Activated naive CD4-positive, alpha-beta T cell treated with anti-CD3 and anti-CD28 coated beads for 36 hours (primary cell): ENCODE data around the gene ANKRD36. TPM values are rescaled to one million over a fixed set of nuclear protein-coding genes. Genes with fewer than 3 reads are reported as not detected.
"Not testable (repeated sequence)": the region's sequence is repeated elsewhere in the genome, so short reads cannot be mapped to it uniquely, and the experiment has no call there.

Experiments
- CTCF ChIA-PET: fragments of 350-600 bp; sonication (Branson Sonifier 250); formaldehyde crosslinking; loops from one replicate; lab custom pipeline; 2021; ENCODE audit warnings: antibody characterized with exemption; lab: Charles Lee
- DNase-seq: peaks from one replicate; pipeline ENCODE4 v3.0.0-alpha.2; 2020
- H3K27ac Mint-ChIP-seq: one replicate; pipeline ENCODE4 v1.8.0; 2021; ENCODE audit warnings: mild to moderate bottlenecking, mixed read lengths
- H3K27me3 Mint-ChIP-seq: one replicate; pipeline ENCODE4 v1.8.0; 2021; ENCODE audit warnings: low read depth, mixed read lengths
- H3K36me3 Mint-ChIP-seq: one replicate; pipeline ENCODE4 v1.8.0; 2021; ENCODE audit warnings: low read depth, mixed read lengths
- H3K4me1 Mint-ChIP-seq: one replicate; pipeline ENCODE4 v1.8.0; 2021; ENCODE audit warnings: low read depth, mixed read lengths
- H3K4me3 Mint-ChIP-seq: one replicate; pipeline ENCODE4 v1.8.0; 2021; ENCODE audit warnings: mild to moderate bottlenecking, moderate library complexity, mixed read lengths
- H3K9me3 Mint-ChIP-seq: one replicate; pipeline ENCODE4 v1.8.0; 2021; ENCODE audit warnings: mixed read lengths
- intact Hi-C: fragments of 100-400 bp; cut with micrococcal nuclease; formaldehyde crosslinking; loops from one replicate; pipeline ENCODE4 v1.15.1; 2023
- total RNA-seq, 2 experiments: library from RNA; stranded (reverse); gene quantifications; one replicate each; pipeline ENCODE4 v1.2.3, GENCODE V29; 2021

The ANKRD36 gene
- total RNA-seq, 2 experiments from 2014 or later, result 21.0 to 23.0 TPM

- DNase-seq, H3K27me3 Mint-ChIP-seq, H3K27ac Mint-ChIP-seq, H3K4me1 Mint-ChIP-seq, intact Hi-C loops, H3K4me3 Mint-ChIP-seq, CTCF ChIA-PET: not testable (repeated sequence)
- Mint-ChIP-seq H3K36me3 (peaks cover 43% of the 10 kb centered on the region), H3K9me3 (peaks cover 16% of the 10 kb centered on the region)
Observed at GRCh38 chr2:97166548-97166947, 53.6 kb downstream of the ANKRD36 start.

- H3K4me3 Mint-ChIP-seq, intact Hi-C loops, H3K27ac Mint-ChIP-seq, DNase-seq, CTCF ChIA-PET, H3K27me3 Mint-ChIP-seq, H3K4me1 Mint-ChIP-seq: not testable (repeated sequence)
- Mint-ChIP-seq H3K9me3 (peaks cover 16% of the 10 kb centered on the region), H3K36me3 (peaks cover 43% of the 10 kb centered on the region)
Observed at GRCh38 chr2:97167938-97168337, 55.0 kb downstream of the ANKRD36 start.

- peaks cover 16% of the 10 kb centered on the region for H3K9me3 Mint-ChIP-seq
- DNase-seq, CTCF ChIA-PET, intact Hi-C loops, H3K4me3 Mint-ChIP-seq, H3K27ac Mint-ChIP-seq, H3K27me3 Mint-ChIP-seq, H3K4me1 Mint-ChIP-seq: not testable (repeated sequence)
- H3K36me3 Mint-ChIP-seq, result peaks cover 43% of the 10 kb centered on the region
Observed at GRCh38 chr2:97168583-97168982, 55.6 kb downstream of the ANKRD36 start.

- H3K27ac Mint-ChIP-seq, CTCF ChIA-PET, H3K4me1 Mint-ChIP-seq, H3K27me3 Mint-ChIP-seq, H3K4me3 Mint-ChIP-seq, H3K9me3 Mint-ChIP-seq, intact Hi-C loops, DNase-seq: not testable (repeated sequence)
- peaks cover 16% of the 10 kb centered on the region for H3K36me3 Mint-ChIP-seq
Observed at GRCh38 chr2:97180391-97180790, 67.4 kb downstream of the ANKRD36 start.

GRCh38 chr2:97195349-97195748 lies 82.4 kb downstream of the ANKRD36 start:
- H3K36me3 Mint-ChIP-seq, result peaks cover 36% of the 10 kb centered on the region
- intact Hi-C loops, H3K27me3 Mint-ChIP-seq, H3K27ac Mint-ChIP-seq, H3K4me1 Mint-ChIP-seq, CTCF ChIA-PET, DNase-seq, H3K4me3 Mint-ChIP-seq, H3K9me3 Mint-ChIP-seq: not testable (repeated sequence)

GRCh38 chr2:97197251-97197650 lies 84.3 kb downstream of the ANKRD36 start:
- H3K9me3 Mint-ChIP-seq, intact Hi-C loops, H3K4me3 Mint-ChIP-seq, H3K27ac Mint-ChIP-seq, H3K4me1 Mint-ChIP-seq, H3K27me3 Mint-ChIP-seq, CTCF ChIA-PET, DNase-seq: not testable (repeated sequence)
- H3K36me3 Mint-ChIP-seq, result peaks cover 28% of the 10 kb centered on the region

GRCh38 chr2:97200887-97201286 lies 87.9 kb downstream of the ANKRD36 start:
- CTCF ChIA-PET, H3K27me3 Mint-ChIP-seq, H3K27ac Mint-ChIP-seq, DNase-seq, H3K4me1 Mint-ChIP-seq, H3K9me3 Mint-ChIP-seq, H3K4me3 Mint-ChIP-seq, intact Hi-C loops: not testable (repeated sequence)
- peaks cover 15% of the 10 kb centered on the region for H3K36me3 Mint-ChIP-seq

GRCh38 chr2:97202643-97203250 lies 89.8 kb downstream of the ANKRD36 start:
- CTCF ChIA-PET, H3K4me1 Mint-ChIP-seq, H3K9me3 Mint-ChIP-seq, intact Hi-C loops, H3K36me3 Mint-ChIP-seq, DNase-seq, H3K4me3 Mint-ChIP-seq, H3K27ac Mint-ChIP-seq, H3K27me3 Mint-ChIP-seq: not testable (repeated sequence)

- Mint-ChIP-seq H3K4me3 (no peak overlapping the region), H3K4me1 (peaks cover 3% of the 10 kb centered on the region), H3K27me3 (no peaks in the 10 kb centered on the region), H3K36me3 (peaks cover 22% of the 10 kb centered on the region), H3K9me3 (no peaks in the 10 kb centered on the region), H3K27ac (no peak overlapping the region)
- intact Hi-C loops, result no loop called here
- DNase-seq, result no peak
- CTCF ChIA-PET, result no interaction called here
Observed at GRCh38 chr2:97210325-97210724, 97.4 kb downstream of the ANKRD36 start.

GRCh38 chr2:97215025-97215424 lies 102.1 kb downstream of the ANKRD36 start:
- H3K4me3 Mint-ChIP-seq, H3K9me3 Mint-ChIP-seq, H3K4me1 Mint-ChIP-seq, DNase-seq, intact Hi-C loops, H3K27ac Mint-ChIP-seq, CTCF ChIA-PET, H3K27me3 Mint-ChIP-seq: not testable (repeated sequence)
- H3K36me3 Mint-ChIP-seq, result peaks cover 25% of the 10 kb centered on the region

GRCh38 chr2:97230848-97231585 lies 118.1 kb downstream of the ANKRD36 start:
- intact Hi-C loops, H3K27me3 Mint-ChIP-seq, H3K4me3 Mint-ChIP-seq, H3K9me3 Mint-ChIP-seq, H3K27ac Mint-ChIP-seq, CTCF ChIA-PET, DNase-seq, H3K4me1 Mint-ChIP-seq: not testable (repeated sequence)
- H3K36me3 Mint-ChIP-seq, result peaks cover 21% of the 10 kb centered on the region

- intact Hi-C loops, DNase-seq, CTCF ChIA-PET, H3K9me3 Mint-ChIP-seq, H3K4me3 Mint-ChIP-seq, H3K36me3 Mint-ChIP-seq, H3K27me3 Mint-ChIP-seq, H3K4me1 Mint-ChIP-seq, H3K27ac Mint-ChIP-seq: not testable (repeated sequence)
Observed at GRCh38 chr2:97232981-97233380, 120.0 kb downstream of the ANKRD36 start.

- H3K27me3 Mint-ChIP-seq, H3K36me3 Mint-ChIP-seq, H3K4me1 Mint-ChIP-seq, H3K27ac Mint-ChIP-seq, CTCF ChIA-PET, intact Hi-C loops, DNase-seq, H3K4me3 Mint-ChIP-seq, H3K9me3 Mint-ChIP-seq: not testable (repeated sequence)
Observed at GRCh38 chr2:97233660-97234295, 120.8 kb downstream of the ANKRD36 start.
